Activated CD4-positive, alpha-beta T cell treated with anti-CD3 and anti-CD28 coated beads, Interleukin-2, amount 50 U/mL, for 24 hours (primary cell): Measurements from ENCODE around the gene WFIKKN2.
A peak's percentile ranks its signal among the peaks of the same experiment; 100 is the strongest.

Experiments used
- DNase-seq, 2 donors: peaks; one replicate each; pipeline ENCODE4 v3.0.0-alpha.2; 2020; ENCODE audit warnings: low read depth in 1 of 2, low spot score in 1 of 2

The WFIKKN2 gene

GRCh38 chr17:50808888-50809287 is 26.5 kb upstream of the WFIKKN2 start:
- no peak for DNase-seq

DNA sequence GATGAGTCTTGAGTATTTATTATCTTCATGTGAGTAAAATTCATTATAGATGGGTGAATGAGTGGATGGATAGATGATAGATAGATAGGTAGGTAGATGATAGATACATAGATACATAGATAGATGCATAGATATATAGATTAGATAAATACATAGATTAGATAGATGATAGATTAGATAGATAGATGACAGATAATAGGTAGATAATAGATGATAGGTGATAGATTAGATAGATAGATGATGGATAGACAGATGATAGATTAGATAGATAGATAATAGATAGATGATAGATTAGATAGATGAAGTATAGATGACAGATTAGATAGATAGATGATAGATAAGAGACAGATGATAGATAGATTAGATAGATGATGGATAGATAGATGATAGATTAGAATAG is 21.8 kb upstream of the WFIKKN2 start:
- no peak for DNase-seq

DNA sequence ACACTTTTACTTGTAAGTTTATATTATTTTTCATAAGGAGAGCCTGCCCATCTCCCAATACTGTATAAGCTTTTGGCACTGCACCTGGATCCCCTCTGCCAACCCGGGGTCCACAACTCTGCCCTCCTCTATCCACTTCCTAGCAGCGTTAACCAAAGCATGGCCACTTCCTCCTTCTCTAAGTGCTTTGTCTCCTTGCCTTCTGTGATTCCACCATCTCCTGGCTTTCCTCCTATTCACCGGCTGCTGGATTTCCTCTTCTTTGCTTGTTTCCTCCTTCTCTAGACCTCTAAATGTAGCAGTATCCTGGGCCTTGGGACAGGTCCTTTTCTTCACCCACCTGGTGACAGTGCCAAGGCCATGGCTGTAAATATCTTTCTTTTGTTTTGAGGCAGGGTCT is 20.0 kb upstream of the WFIKKN2 start:
- DNase-seq, result no peak

GRCh38 chr17:50816271-50816670 is 19.1 kb upstream of the WFIKKN2 start:
- DNase-seq, result no peak

DNA sequence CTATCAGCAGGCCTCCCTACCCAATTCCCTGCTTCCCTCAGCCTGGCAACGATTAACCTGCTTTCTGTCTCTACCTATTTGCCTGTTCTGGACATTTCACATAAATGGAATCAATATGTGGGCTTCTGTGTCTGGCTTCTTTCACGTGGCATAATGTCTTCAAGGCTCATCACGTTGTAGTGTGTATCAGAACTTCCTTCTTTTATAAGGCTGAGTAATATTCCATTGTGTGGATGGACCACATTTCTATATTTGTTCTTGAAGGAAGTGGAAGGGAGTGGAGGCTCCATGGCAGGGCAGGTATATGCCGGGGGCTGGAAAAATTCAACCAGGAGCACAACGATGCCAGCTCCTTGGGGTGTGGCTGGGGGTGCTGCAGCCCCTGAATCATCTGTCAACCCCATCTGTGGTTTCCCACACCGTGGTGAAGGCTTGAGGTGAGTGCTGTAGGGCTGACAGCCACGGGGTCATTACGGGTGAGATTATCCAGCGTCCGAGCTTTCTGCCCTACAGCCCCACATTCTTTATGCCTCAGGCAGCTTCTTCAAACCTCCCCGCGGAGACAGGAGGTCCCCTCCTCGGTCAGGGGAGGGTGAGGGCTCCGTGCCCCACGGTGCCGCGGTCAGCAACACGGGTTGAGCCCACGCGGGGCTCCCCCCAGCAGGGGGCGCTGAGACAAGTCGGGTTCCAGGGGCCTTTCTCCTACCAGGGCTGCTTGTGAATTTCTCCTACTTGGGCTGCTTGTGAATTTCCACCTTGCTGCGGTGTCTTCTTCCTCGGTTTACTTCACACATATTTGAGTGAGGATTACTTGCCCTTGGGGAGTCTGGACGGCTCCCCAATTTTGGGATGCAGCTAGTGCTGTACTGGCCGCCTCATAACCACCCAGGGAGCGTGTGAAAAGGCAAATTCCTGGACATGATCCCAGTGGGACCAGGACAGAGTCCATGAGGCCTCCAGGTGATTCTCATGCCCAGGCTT is 18.3 kb upstream of the WFIKKN2 start:
- DNase-seq, result peak; percentile 40 to 42

GRCh38 chr17:50817838-50818237 is 17.5 kb upstream of the WFIKKN2 start:
- no peak for DNase-seq

DNA sequence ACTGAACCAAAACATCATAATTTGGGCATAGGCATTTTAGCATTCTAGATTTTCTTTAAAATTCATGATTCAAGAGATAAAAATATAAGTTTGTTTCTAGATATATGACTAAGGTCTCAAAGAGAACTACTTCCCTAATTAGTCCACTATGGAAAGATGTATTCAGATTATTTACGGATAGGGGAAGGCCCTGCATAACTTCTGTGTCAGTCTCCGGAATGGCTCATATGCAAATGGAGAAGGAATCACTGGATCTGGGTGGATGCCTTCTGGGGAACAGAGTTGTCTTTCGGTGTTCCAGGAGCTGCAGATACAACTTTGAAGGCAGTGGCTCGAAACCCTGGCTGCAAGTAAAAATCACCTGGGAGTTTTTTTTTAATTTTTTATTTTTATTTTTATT is 17.1 kb upstream of the WFIKKN2 start:
- DNase-seq, result no peak

GRCh38 chr17:50818921-50819657 is 16.3 kb upstream of the WFIKKN2 start:
- no peak for DNase-seq

DNA sequence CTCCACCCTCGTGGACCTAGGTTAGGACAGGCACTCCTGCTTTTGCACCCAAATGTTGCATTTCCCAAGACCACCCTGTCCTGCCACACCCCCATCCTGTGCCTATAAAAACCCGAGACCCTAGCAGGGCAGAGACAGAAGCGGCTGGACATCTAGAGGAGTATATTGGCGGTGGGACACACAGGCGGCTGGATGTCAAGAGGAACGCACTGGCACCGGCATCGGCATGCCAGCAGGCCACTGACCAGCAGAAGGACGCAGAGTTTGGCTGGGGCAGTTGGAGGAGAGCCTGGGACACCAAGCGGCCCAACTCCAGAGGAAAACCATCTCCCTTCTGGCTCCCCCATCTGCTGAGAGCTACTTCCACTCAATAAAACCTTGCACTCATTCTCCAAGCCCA is 14.7 kb upstream of the WFIKKN2 start:
- DNase-seq, result no peak

GRCh38 chr17:50822550-50822949 is 12.8 kb upstream of the WFIKKN2 start:
- no peak for DNase-seq

- DNase-seq, result no peak
Measured at GRCh38 chr17:50824429-50824828, 11.0 kb upstream of the WFIKKN2 start.

- DNase-seq, result no peak
Measured at GRCh38 chr17:50825188-50825587, 10.2 kb upstream of the WFIKKN2 start.

GRCh38 chr17:50828508-50829170 is 6.7 kb upstream of the WFIKKN2 start:
- DNase-seq, result no peak

GRCh38 chr17:50829332-50829731 is 6.1 kb upstream of the WFIKKN2 start:
- no peak for DNase-seq

GRCh38 chr17:50830352-50830751 is 5.0 kb upstream of the WFIKKN2 start:
- DNase-seq, result no peak

GRCh38 chr17:50830994-50831393 is 4.4 kb upstream of the WFIKKN2 start:
- DNase-seq, result no peak

DNA sequence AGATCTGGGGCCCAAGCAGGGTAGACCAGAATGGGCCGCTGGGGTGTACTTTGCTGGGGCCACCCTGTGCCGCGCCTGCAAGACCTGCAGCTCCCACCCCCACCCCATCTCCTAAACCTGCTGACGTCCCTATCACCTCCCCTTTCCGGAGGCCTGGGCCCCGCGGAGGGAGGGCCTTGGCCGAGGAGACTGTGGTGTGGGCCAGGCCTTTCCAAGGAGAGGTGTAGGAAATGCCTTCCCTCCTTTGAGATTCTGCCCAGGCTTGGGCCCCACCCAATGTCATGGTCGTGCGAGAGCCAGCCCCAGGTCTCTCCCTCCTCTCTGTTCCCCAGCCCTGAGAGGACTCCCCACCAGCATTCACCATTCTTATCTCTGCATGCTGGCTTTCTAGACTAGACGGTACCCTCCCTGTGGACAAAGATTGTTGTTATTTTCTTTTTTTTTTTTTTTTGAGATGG is 3.9 kb upstream of the WFIKKN2 start:
- DNase-seq, result no peak

GRCh38 chr17:50832267-50832863 is 3.0 kb upstream of the WFIKKN2 start:
- DNase-seq, result no peak

- DNase-seq, result no peak
Measured at GRCh38 chr17:50832864-50833381, 2.5 kb upstream of the WFIKKN2 start.

- no peak for DNase-seq
Measured at GRCh38 chr17:50833510-50834428, 1.6 kb upstream of the WFIKKN2 start.
